ENCODE data around the gene DGKG. TPM values are rescaled to one million over a fixed set of nuclear protein-coding genes. Genes with fewer than 3 reads are reported as not detected.

The DGKG gene
- total RNA-seq, 1 donor = 2.5 TPM

DNA sequence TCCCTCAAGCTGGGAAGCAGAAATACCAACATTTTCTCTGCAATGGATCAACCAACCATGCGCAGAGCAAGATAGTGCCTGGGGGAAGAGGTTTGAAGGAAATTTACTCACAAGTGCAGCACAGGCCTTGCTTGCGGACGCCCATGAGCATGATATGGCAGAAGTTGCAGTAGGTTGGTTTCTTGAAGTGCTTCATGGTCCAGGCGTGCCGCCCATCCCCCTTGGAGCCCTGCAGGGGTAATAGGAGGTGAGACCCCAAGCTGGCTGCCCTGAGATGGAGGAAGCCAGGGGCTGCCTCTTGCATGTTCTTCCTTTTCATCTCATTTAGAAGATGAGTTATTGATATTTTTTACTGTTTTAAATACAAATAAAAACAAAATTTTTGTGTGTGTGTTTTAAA is 86.6 kb downstream of the DGKG start:
- H3K9me3 ChIP-seq (ENCODE audit: low read depth, low read length) = no peaks in the 10 kb centered on the region
- H2AFZ ChIP-seq (ENCODE audit: low read length) = no peak overlapping the region
- no peaks in the 10 kb centered on the region for H3K27me3 ChIP-seq (ENCODE audit: insufficient read depth, low read length)
- no peak overlapping the region for H3K4me2 ChIP-seq (ENCODE audit: insufficient read depth, low read length)
- H3K4me1 ChIP-seq (ENCODE audit: insufficient read depth, low read length) = no peaks in the 10 kb centered on the region
- no peak for DNase-seq (ENCODE audit: insufficient read length, low spot score, missing footprints)
- no peak overlapping the region for H3K4me3 ChIP-seq (ENCODE audit: insufficient read depth, low read length)
- H4K20me1 ChIP-seq (ENCODE audit: insufficient read depth, low read length) = no peaks in the 10 kb centered on the region
- TF ChIP-seq, protein P1, sequence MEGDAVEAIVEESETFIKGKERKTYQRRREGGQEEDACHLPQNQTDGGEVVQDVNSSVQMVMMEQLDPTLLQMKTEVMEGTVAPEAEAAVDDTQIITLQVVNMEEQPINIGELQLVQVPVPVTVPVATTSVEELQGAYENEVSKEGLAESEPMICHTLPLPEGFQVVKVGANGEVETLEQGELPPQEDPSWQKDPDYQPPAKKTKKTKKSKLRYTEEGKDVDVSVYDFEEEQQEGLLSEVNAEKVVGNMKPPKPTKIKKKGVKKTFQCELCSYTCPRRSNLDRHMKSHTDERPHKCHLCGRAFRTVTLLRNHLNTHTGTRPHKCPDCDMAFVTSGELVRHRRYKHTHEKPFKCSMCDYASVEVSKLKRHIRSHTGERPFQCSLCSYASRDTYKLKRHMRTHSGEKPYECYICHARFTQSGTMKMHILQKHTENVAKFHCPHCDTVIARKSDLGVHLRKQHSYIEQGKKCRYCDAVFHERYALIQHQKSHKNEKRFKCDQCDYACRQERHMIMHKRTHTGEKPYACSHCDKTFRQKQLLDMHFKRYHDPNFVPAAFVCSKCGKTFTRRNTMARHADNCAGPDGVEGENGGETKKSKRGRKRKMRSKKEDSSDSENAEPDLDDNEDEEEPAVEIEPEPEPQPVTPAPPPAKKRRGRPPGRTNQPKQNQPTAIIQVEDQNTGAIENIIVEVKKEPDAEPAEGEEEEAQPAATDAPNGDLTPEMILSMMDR (IDR thresholded peaks at IDR 0.05; ENCODE audit: extremely low read depth, low read depth, low read length) = no peak
- H3K27ac ChIP-seq (ENCODE audit: low read depth, low read length) = no peak overlapping the region
- no peaks in the 10 kb centered on the region for H3K79me2 ChIP-seq (ENCODE audit: insufficient read depth, low read length)
- no peaks in the 10 kb centered on the region for H3K36me3 ChIP-seq (ENCODE audit: insufficient read depth, low read length)

GRCh38 chr3:186273586-186273985 is 88.4 kb downstream of the DGKG start:
- Histone ChIP-seq H3K4me3 (ENCODE audit: insufficient read depth, low read length) (no peak overlapping the region), H3K36me3 (ENCODE audit: insufficient read depth, low read length) (no peaks in the 10 kb centered on the region)
- TF ChIP-seq, protein P1 (IDR thresholded peaks at IDR 0.05; ENCODE audit: extremely low read depth, low read depth, low read length) = no peak

GRCh38 chr3:186270701-186271100 is 91.3 kb downstream of the DGKG start:
- H3K36me3 ChIP-seq (ENCODE audit: insufficient read depth, low read length) = no peaks in the 10 kb centered on the region
- TF ChIP-seq, protein P1 (IDR thresholded peaks at IDR 0.05; ENCODE audit: extremely low read depth, low read depth, low read length) = no peak
- H2AFZ ChIP-seq (ENCODE audit: low read length) = no peak overlapping the region
- no peak overlapping the region for H3K4me3 ChIP-seq (ENCODE audit: insufficient read depth, low read length)
- H4K20me1 ChIP-seq (ENCODE audit: insufficient read depth, low read length) = no peaks in the 10 kb centered on the region
- no peak overlapping the region for H3K27ac ChIP-seq (ENCODE audit: low read depth, low read length)
- no peak overlapping the region for H3K4me2 ChIP-seq (ENCODE audit: insufficient read depth, low read length)
- H3K27me3 ChIP-seq (ENCODE audit: insufficient read depth, low read length) = peaks cover 15% of the 10 kb centered on the region
- no peaks in the 10 kb centered on the region for H3K4me1 ChIP-seq (ENCODE audit: insufficient read depth, low read length)
- DNase-seq (ENCODE audit: insufficient read length, low spot score, missing footprints) = no peak
- no peaks in the 10 kb centered on the region for H3K9me3 ChIP-seq (ENCODE audit: low read depth, low read length)
- H3K79me2 ChIP-seq (ENCODE audit: insufficient read depth, low read length) = no peaks in the 10 kb centered on the region

More at GRCh38 chr3:186273586-186273985, 88.4 kb downstream of the DGKG start:
- DNase-seq (ENCODE audit: insufficient read length, low spot score, missing footprints) = no peak
- Histone ChIP-seq H3K4me2 (ENCODE audit: insufficient read depth, low read length) (no peak overlapping the region), H3K9me3 (ENCODE audit: low read depth, low read length) (no peaks in the 10 kb centered on the region), H3K79me2 (ENCODE audit: insufficient read depth, low read length) (no peaks in the 10 kb centered on the region), H2AFZ (ENCODE audit: low read length) (no peak overlapping the region), H3K27ac (ENCODE audit: low read depth, low read length) (no peak overlapping the region), H3K27me3 (ENCODE audit: insufficient read depth, low read length) (no peaks in the 10 kb centered on the region), H4K20me1 (ENCODE audit: insufficient read depth, low read length) (no peaks in the 10 kb centered on the region), H3K4me1 (ENCODE audit: insufficient read depth, low read length) (no peaks in the 10 kb centered on the region)

GRCh38 chr3:186268616-186269448 is 93.2 kb downstream of the DGKG start:
- Histone ChIP-seq H2AFZ (ENCODE audit: low read length) (no peak overlapping the region), H3K9me3 (ENCODE audit: low read depth, low read length) (no peaks in the 10 kb centered on the region), H3K4me2 (ENCODE audit: insufficient read depth, low read length) (no peak overlapping the region), H3K4me1 (ENCODE audit: insufficient read depth, low read length) (no peaks in the 10 kb centered on the region), H3K79me2 (ENCODE audit: insufficient read depth, low read length) (no peaks in the 10 kb centered on the region), H3K36me3 (ENCODE audit: insufficient read depth, low read length) (no peaks in the 10 kb centered on the region), H4K20me1 (ENCODE audit: insufficient read depth, low read length) (no peaks in the 10 kb centered on the region), H3K4me3 (ENCODE audit: insufficient read depth, low read length) (no peak overlapping the region), H3K27me3 (ENCODE audit: insufficient read depth, low read length) (peaks cover 15% of the 10 kb centered on the region), H3K27ac (ENCODE audit: low read depth, low read length) (no peak overlapping the region)
- TF ChIP-seq, protein P1 (IDR thresholded peaks at IDR 0.05; ENCODE audit: extremely low read depth, low read depth, low read length) = peak; percentile 55
- DNase-seq (ENCODE audit: insufficient read length, low spot score, missing footprints) = peak; percentile 72

Measured in osteoblast (primary cell).